Neuron (in vitro differentiated cells): Measurements from ENCODE around the gene MED27.

Experiments used
- H2AFZ ChIP-seq: one replicate; pipeline ENCODE4 v1.6.1; 2013; ENCODE audit warnings: low read depth, mild to moderate bottlenecking, inconsistent platforms, low read length, moderate library complexity
- H3K27me3 ChIP-seq: one replicate; pipeline ENCODE4 v1.6.1; 2013; ENCODE audit warnings: low read length; ENCODE audit not compliant: insufficient read depth
- H3K36me3 ChIP-seq: one replicate; pipeline ENCODE4 v1.6.1; 2013; ENCODE audit warnings: low read length; ENCODE audit not compliant: insufficient read depth
- H3K4me1 ChIP-seq: one replicate; pipeline ENCODE4 v1.6.1; 2013; ENCODE audit warnings: low read length; ENCODE audit not compliant: insufficient read depth
- H3K4me3 ChIP-seq: 2 replicates; pipeline ENCODE4 v1.5.1; 2013; ENCODE audit warnings: mild to moderate bottlenecking, low read length, moderate library complexity
- H3K9me3 ChIP-seq: one replicate; pipeline ENCODE4 v1.6.1; 2013; ENCODE audit warnings: low read length

The MED27 gene

GRCh38 chr9:132003896-132004295 lies 75.8 kb downstream of the MED27 start:
- H3K4me1 ChIP-seq: peaks cover 13% of the 10 kb centered on the region
- H3K9me3 ChIP-seq: no peaks in the 10 kb centered on the region
- no peaks in the 10 kb centered on the region for H3K27me3 ChIP-seq
- no peaks in the 10 kb centered on the region for H3K36me3 ChIP-seq
- no peak overlapping the region for H2AFZ ChIP-seq
- no peak overlapping the region for H3K4me3 ChIP-seq

- H3K4me3 ChIP-seq: no peak overlapping the region
- H3K4me1 ChIP-seq: peaks cover 13% of the 10 kb centered on the region
- H2AFZ ChIP-seq: no peak overlapping the region
- H3K9me3 ChIP-seq: no peaks in the 10 kb centered on the region
- no peaks in the 10 kb centered on the region for H3K36me3 ChIP-seq
- no peaks in the 10 kb centered on the region for H3K27me3 ChIP-seq
These were observed 76.4 kb downstream of the MED27 start for GRCh38 chr9:132003319-132003704.

GRCh38 chr9:132002643-132003318 lies 76.9 kb downstream of the MED27 start:
- H3K9me3 ChIP-seq: no peaks in the 10 kb centered on the region
- H3K4me3 ChIP-seq: no peak overlapping the region
- no peaks in the 10 kb centered on the region for H3K36me3 ChIP-seq
- no peaks in the 10 kb centered on the region for H3K27me3 ChIP-seq
- H2AFZ ChIP-seq: no peak overlapping the region
- peaks cover 13% of the 10 kb centered on the region for H3K4me1 ChIP-seq

GRCh38 chr9:132001567-132001966 lies 78.1 kb downstream of the MED27 start:
- H3K4me3 ChIP-seq: no peak overlapping the region
- H3K27me3 ChIP-seq: no peaks in the 10 kb centered on the region
- H2AFZ ChIP-seq: no peak overlapping the region
- H3K9me3 ChIP-seq: no peaks in the 10 kb centered on the region
- peaks cover 10% of the 10 kb centered on the region for H3K4me1 ChIP-seq
- no peaks in the 10 kb centered on the region for H3K36me3 ChIP-seq

- Histone ChIP-seq H2AFZ (no peak overlapping the region), H3K4me3 (no peak overlapping the region), H3K4me1 (peaks cover 10% of the 10 kb centered on the region), H3K9me3 (no peaks in the 10 kb centered on the region), H3K27me3 (no peaks in the 10 kb centered on the region), H3K36me3 (no peaks in the 10 kb centered on the region)
These were observed 79.0 kb downstream of the MED27 start for GRCh38 chr9:132000659-132001058.

GRCh38 chr9:131999692-132000551 lies 79.7 kb downstream of the MED27 start:
- Histone ChIP-seq H3K4me3 (no peak overlapping the region), H2AFZ (no peak overlapping the region), H3K9me3 (no peaks in the 10 kb centered on the region), H3K27me3 (no peaks in the 10 kb centered on the region), H3K4me1 (peaks cover 10% of the 10 kb centered on the region), H3K36me3 (no peaks in the 10 kb centered on the region)

GRCh38 chr9:131997779-131998178 lies 81.9 kb downstream of the MED27 start:
- Histone ChIP-seq H3K9me3 (no peaks in the 10 kb centered on the region), H3K36me3 (no peaks in the 10 kb centered on the region), H3K4me3 (no peak overlapping the region), H3K27me3 (no peaks in the 10 kb centered on the region), H2AFZ (no peak overlapping the region), H3K4me1 (peaks cover 7% of the 10 kb centered on the region)

DNA sequence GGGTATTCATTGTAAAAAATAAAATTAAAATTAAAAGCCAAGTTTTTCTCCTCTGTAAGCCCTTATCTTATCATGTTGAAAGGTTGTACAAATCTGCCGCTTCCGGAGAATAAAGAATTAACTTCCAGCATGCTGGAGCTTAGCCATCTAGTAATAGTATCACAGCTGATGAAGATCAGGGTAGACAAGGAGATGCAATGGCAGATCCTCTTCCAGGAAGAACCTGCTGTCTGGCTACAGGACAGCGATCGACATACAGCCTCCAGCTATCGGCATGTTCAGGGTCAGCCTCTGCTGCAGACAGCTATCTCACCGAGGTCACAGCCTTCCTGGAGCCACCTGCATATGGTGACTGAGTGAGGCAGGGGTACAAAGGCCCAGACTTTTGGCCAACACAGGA lies 82.6 kb downstream of the MED27 start:
- Histone ChIP-seq H3K4me1 (peaks cover 7% of the 10 kb centered on the region), H3K9me3 (no peaks in the 10 kb centered on the region), H2AFZ (no peak overlapping the region), H3K27me3 (no peaks in the 10 kb centered on the region), H3K4me3 (no peak overlapping the region), H3K36me3 (no peaks in the 10 kb centered on the region)

DNA sequence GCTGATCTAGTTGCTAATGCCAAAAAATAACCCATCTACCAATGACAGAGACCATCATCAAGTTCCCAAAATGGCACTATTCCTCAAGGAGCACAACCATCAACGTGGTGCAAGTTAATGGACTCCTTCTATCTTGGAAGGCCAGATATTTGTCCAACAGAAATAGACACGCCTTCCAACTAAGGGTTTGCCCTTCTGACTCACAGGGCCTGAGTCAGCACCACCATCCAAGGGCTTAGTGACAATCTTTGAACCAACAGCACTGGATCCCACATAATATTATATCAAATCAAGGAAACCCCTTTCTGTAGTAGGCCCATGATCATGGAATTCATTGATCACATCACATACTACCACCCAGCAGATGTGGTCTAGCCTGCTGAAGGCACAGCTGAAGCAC lies 84.3 kb downstream of the MED27 start:
- Histone ChIP-seq H3K9me3 (no peaks in the 10 kb centered on the region), H3K27me3 (no peaks in the 10 kb centered on the region), H3K4me1 (peaks cover 7% of the 10 kb centered on the region), H2AFZ (no peak overlapping the region), H3K36me3 (no peaks in the 10 kb centered on the region), H3K4me3 (no peak overlapping the region)

- no peaks in the 10 kb centered on the region for H3K36me3 ChIP-seq
- no peak overlapping the region for H2AFZ ChIP-seq
- H3K4me3 ChIP-seq: no peak overlapping the region
- no peaks in the 10 kb centered on the region for H3K9me3 ChIP-seq
- H3K4me1 ChIP-seq: peaks cover 6% of the 10 kb centered on the region
- H3K27me3 ChIP-seq: no peaks in the 10 kb centered on the region
These were observed 85.1 kb downstream of the MED27 start for GRCh38 chr9:131994364-131995125.

DNA sequence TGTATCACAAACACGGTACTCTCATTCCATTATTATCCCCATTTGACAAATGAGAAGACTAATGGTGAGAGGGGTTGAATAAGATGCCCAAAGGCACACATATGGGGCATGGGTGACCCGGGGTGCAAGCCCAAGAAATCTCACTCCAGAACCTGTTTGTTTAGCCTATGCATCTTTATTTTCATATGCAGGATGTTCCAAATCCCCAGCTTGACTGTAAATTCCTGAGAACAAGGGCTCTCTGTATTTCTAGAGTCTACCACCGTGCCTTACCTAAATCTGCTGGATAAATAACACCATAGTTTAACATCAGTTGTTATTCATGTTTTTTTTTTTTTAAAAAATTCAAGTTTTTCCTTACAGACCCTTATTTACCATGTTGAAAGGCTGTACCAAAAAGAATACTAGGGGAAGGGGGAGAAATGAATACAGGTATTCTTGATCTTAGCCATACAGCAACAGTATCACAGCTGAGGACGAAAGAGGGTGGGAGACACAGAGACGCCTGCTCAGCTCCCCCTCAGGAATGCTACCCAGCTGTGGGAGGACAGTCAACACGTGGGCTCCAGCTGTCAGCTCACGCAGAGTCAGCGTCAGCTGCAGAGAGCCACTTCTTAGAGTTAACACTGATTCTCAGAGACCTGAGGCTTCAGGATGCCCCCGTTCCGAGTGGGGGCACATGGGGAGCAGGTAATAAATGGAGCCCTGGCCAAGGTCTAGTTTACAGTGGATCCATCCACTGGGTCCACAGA lies 86.6 kb downstream of the MED27 start:
- H3K4me1 ChIP-seq: no peaks in the 10 kb centered on the region
- no peaks in the 10 kb centered on the region for H3K9me3 ChIP-seq
- H3K27me3 ChIP-seq: no peaks in the 10 kb centered on the region
- no peak overlapping the region for H2AFZ ChIP-seq
- H3K36me3 ChIP-seq: no peaks in the 10 kb centered on the region
- no peak overlapping the region for H3K4me3 ChIP-seq

DNA sequence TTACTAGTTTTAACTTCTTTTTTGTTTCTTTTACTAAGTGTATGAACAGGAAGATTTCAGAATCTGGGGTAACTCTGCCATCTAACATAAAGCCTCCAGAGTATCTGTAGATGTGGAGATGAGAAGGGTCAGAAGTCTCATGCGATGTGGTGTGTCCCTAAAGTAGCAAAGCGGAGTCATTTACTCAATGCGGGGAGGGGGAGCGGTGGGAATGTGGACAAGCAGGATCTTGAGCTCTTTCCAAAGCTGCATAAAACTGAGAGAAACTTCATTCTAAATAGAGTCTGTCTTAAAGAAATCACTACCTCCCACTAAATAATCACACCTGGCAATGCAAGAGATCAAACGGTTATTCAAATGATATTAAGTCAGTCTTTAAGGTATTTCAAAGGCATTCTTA lies 92.4 kb downstream of the MED27 start:
- Histone ChIP-seq H3K27me3 (no peaks in the 10 kb centered on the region), H3K36me3 (no peaks in the 10 kb centered on the region), H2AFZ (no peak overlapping the region), H3K4me3 (no peak overlapping the region), H3K9me3 (peaks cover 3% of the 10 kb centered on the region), H3K4me1 (no peaks in the 10 kb centered on the region)
